Measurements from ENCODE around the gene USH2A. TPM values are rescaled to one million over a fixed set of nuclear protein-coding genes. Genes with fewer than 3 reads are reported as not detected.
A peak's percentile ranks its signal among the peaks of the same experiment; 100 is the strongest.

The USH2A gene
- total and polyA plus RNA-seq, 8 donors, result 0.03 to 0.28 (median 0.06) TPM

DNA sequence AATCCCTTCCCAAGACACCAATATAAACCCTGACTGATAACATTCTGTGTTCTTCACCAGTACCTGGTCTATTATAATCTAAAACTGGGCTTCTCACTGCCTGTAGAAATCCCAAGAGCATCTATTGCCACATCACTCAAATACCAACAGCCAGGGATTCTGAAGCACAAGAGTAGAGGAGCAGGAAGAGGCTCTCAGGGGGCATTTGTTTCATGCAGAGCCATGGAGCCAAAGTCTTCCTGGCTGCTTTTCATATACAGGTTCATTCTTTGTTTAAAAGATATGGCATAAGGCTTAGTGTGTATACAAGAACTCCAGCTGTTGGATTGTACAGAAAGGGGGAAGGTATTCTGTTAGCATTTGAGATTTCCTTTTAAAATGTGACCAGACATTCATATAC, 38.2 kb upstream of the USH2A start:
- DNase-seq, result no peak

GRCh38 chr1:216459651-216460207, 36.5 kb upstream of the USH2A start:
- WGBS, 2 donors, result 81 to 84% methylated on average over 3 of the region's 3 CpGs
- Histone ChIP-seq H3K36me3 (no peaks in the 10 kb centered on the region), H3K9me3 (no peaks in the 10 kb centered on the region), H3K27ac (no peak overlapping the region), H3K4me1 (peaks cover 0 to 3% (median 0%) of the 10 kb centered on the region in 3 donors), H3K4me3 (no peak overlapping the region), H3K27me3 (no peaks in the 10 kb centered on the region)
- FAIRE-seq (no peak), ATAC-seq (no peak), DNase-seq (no peak)
- intact Hi-C loops (cut with DNase I), result no loop called here
- TF ChIP-seq, protein P1, sequence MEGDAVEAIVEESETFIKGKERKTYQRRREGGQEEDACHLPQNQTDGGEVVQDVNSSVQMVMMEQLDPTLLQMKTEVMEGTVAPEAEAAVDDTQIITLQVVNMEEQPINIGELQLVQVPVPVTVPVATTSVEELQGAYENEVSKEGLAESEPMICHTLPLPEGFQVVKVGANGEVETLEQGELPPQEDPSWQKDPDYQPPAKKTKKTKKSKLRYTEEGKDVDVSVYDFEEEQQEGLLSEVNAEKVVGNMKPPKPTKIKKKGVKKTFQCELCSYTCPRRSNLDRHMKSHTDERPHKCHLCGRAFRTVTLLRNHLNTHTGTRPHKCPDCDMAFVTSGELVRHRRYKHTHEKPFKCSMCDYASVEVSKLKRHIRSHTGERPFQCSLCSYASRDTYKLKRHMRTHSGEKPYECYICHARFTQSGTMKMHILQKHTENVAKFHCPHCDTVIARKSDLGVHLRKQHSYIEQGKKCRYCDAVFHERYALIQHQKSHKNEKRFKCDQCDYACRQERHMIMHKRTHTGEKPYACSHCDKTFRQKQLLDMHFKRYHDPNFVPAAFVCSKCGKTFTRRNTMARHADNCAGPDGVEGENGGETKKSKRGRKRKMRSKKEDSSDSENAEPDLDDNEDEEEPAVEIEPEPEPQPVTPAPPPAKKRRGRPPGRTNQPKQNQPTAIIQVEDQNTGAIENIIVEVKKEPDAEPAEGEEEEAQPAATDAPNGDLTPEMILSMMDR (IDR thresholded peaks at IDR 0.05), result no peak

More for the DNA sequence above, 38.2 kb upstream of the USH2A start:
- no peaks in the 10 kb centered on the region for H3K9me3 ChIP-seq
- H3K4me3 ChIP-seq, result no peak overlapping the region
- intact Hi-C loops (cut with DNase I), result no loop called here
- H3K36me3 ChIP-seq, result no peaks in the 10 kb centered on the region
- no peaks in the 10 kb centered on the region for H3K27me3 ChIP-seq
- ATAC-seq (peak in 1 of 4 donors; percentile 34), FAIRE-seq (no peak)
- TF ChIP-seq, protein P1 (IDR thresholded peaks at IDR 0.05), result no peak
- no peak overlapping the region for H3K27ac ChIP-seq
- H3K4me1 ChIP-seq, result peaks cover 0 to 3% (median 0%) of the 10 kb centered on the region in 3 donors

DNA sequence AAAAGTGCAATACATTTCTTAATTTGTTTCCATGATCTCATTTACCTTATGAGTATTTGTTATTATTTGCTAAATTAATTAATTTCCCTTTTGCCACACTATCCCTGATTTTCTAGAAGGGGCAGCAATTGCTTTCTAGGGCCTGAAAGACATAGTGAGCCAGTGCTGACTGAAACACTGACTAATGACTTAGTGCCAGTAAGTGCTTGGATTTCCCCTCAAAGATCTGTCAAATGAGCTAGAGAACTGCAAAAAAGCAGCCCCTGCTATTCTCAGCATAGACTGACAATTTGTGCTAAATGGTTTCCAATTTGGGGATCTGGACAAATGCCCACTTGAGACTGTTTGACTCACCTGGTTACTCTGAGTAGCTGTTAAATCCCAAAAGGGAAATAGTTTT, 35.6 kb upstream of the USH2A start:
- no peaks in the 10 kb centered on the region for H3K27me3 ChIP-seq
- no peaks in the 10 kb centered on the region for H3K9me3 ChIP-seq
- FAIRE-seq, result no peak
- intact Hi-C loops (cut with DNase I), result no loop called here
- H3K4me1 ChIP-seq, result peaks cover 0 to 3% (median 0%) of the 10 kb centered on the region in 3 donors
- no peak for ATAC-seq
- H3K27ac ChIP-seq, result no peak overlapping the region
- no peaks in the 10 kb centered on the region for H3K36me3 ChIP-seq
- H3K4me3 ChIP-seq, result no peak overlapping the region
- no peak for DNase-seq
- TF ChIP-seq, protein P1 (IDR thresholded peaks at IDR 0.05), result no peak

- TF ChIP-seq, protein P1 (IDR thresholded peaks at IDR 0.05), result no peak
- Histone ChIP-seq H3K36me3 (no peaks in the 10 kb centered on the region), H3K27me3 (no peaks in the 10 kb centered on the region), H3K27ac (no peak overlapping the region), H3K4me3 (no peak overlapping the region), H3K4me1 (peaks cover 0 to 3% (median 0%) of the 10 kb centered on the region in 3 donors), H3K9me3 (no peaks in the 10 kb centered on the region)
- DNase-seq, result no peak
- ATAC-seq, result no peak
- intact Hi-C loops (cut with DNase I), result no loop called here
- FAIRE-seq, result no peak
Observed at GRCh38 chr1:216457356-216457755, 34.1 kb upstream of the USH2A start.

DNA sequence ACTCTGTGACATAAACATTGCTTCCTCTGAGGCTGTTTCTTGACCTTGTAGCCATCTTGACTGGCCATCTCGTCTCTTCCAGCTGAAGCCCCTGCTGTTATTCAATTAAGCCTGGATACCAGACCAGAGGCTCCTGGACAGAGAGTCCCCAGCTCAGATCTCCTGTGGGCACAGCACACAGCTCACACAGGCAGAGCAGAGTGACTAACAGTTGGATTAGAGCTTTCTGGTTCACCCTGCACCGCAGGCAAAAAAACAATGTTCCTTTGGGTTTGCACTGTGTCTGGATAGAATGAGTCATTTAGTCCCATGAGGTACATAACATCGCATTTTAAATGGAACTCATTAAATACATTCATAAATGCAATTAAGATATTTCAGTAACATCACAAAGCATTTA, 33.4 kb upstream of the USH2A start:
- Histone ChIP-seq H3K9me3 (no peaks in the 10 kb centered on the region), H3K4me1 (peaks cover 0 to 3% (median 0%) of the 10 kb centered on the region in 3 donors), H3K27me3 (no peaks in the 10 kb centered on the region), H3K36me3 (no peaks in the 10 kb centered on the region), H3K27ac (no peak overlapping the region), H3K4me3 (no peak overlapping the region)
- WGBS, 2 donors, result 90 to 91% methylated on average over 3 of the region's 3 CpGs
- FAIRE-seq (no peak), ATAC-seq (no peak), DNase-seq (no peak)
- intact Hi-C loops (cut with DNase I), result no loop called here
- TF ChIP-seq, protein P1 (IDR thresholded peaks at IDR 0.05), result no peak

Data from pancreas (tissue), 10 donors.